Measurements from ENCODE around the gene PPP1R8. TPM values are rescaled to one million over a fixed set of nuclear protein-coding genes. Genes with fewer than 3 reads are reported as not detected.
A peak's percentile ranks its signal among the peaks of the same experiment; 100 is the strongest.

PPP1R8 gene
- total RNA-seq, 1 donor from 2014 or later = 64.9 TPM

- no peak for DNase-seq (ENCODE audit: low read depth, low spot score)
Measured at GRCh38 chr1:27872059-27872801, 41.6 kb downstream of the PPP1R8 start, which contains the start of gene THEMIS2. Gene THEMIS2, plus strand, starts transcription at chr1:27872544. Its CDS starts 28 bp downstream, at chr1:27872572.

GRCh38 chr1:27872802-27873551, 42.4 kb downstream of the PPP1R8 start:
- no peak for DNase-seq (ENCODE audit: low read depth, low spot score)

- DNase-seq (ENCODE audit: low read depth, low spot score) = peak; percentile 11
Measured at GRCh38 chr1:27873671-27874384, 43.2 kb downstream of the PPP1R8 start.

- no peak for DNase-seq (ENCODE audit: low read depth, low spot score)
Measured at GRCh38 chr1:27876341-27877114, 45.9 kb downstream of the PPP1R8 start.

GRCh38 chr1:27877115-27877416, 46.5 kb downstream of the PPP1R8 start:
- DNase-seq (ENCODE audit: low read depth, low spot score) = no peak

- DNase-seq (ENCODE audit: low read depth, low spot score) = no peak
Measured at GRCh38 chr1:27878039-27878438, 47.5 kb downstream of the PPP1R8 start.

- no peak for DNase-seq (ENCODE audit: low read depth, low spot score)
Measured at GRCh38 chr1:27878787-27879335, 48.3 kb downstream of the PPP1R8 start.

GRCh38 chr1:27879374-27880082, 48.9 kb downstream of the PPP1R8 start:
- no peak for DNase-seq (ENCODE audit: low read depth, low spot score)

GRCh38 chr1:27882543-27882903, 51.9 kb downstream of the PPP1R8 start:
- DNase-seq (ENCODE audit: low read depth, low spot score) = no peak

GRCh38 chr1:27883536-27883935, 53.0 kb downstream of the PPP1R8 start:
- no peak for DNase-seq (ENCODE audit: low read depth, low spot score)

- DNase-seq (ENCODE audit: low read depth, low spot score) = no peak
Measured at GRCh38 chr1:27884006-27884954, 53.7 kb downstream of the PPP1R8 start.

GRCh38 chr1:27885114-27885528, 54.5 kb downstream of the PPP1R8 start:
- no peak for DNase-seq (ENCODE audit: low read depth, low spot score)

- DNase-seq (ENCODE audit: low read depth, low spot score) = no peak
Measured at GRCh38 chr1:27885621-27886352, 55.2 kb downstream of the PPP1R8 start.

GRCh38 chr1:27886353-27886679, 55.7 kb downstream of the PPP1R8 start:
- DNase-seq (ENCODE audit: low read depth, low spot score) = no peak

GRCh38 chr1:27886744-27887143, 56.2 kb downstream of the PPP1R8 start:
- no peak for DNase-seq (ENCODE audit: low read depth, low spot score)

GRCh38 chr1:27887215-27888021, 56.8 kb downstream of the PPP1R8 start:
- no peak for DNase-seq (ENCODE audit: low read depth, low spot score)

- no peak for DNase-seq (ENCODE audit: low read depth, low spot score)
Measured at GRCh38 chr1:27889506-27889905, 58.9 kb downstream of the PPP1R8 start.
